Motor neuron (in vitro differentiated cells): ENCODE data around the gene MCU. TPM values are rescaled to one million over a fixed set of nuclear protein-coding genes. Genes with fewer than 3 reads are reported as not detected.

Source experiments
- ATAC-seq, 8 experiments: fragments of 200-7000 bp; cut with Tn5 transposase; replicated peaks in 6 of 8; 2 replicates each; pipeline ENCODE4 v1.8.0; 2021; ENCODE audit warnings: mild to moderate bottlenecking in 8 of 8, moderate library complexity in 8 of 8
- H3K27ac ChIP-seq, 2 donors: fragments of 250-450 bp; sonication (Bioruptor Pico); 2 replicates each; pipeline ENCODE4 v1.9.0; 2021; ENCODE audit warnings: antibody characterized with exemption in 2 of 2, mild to moderate bottlenecking in 2 of 2, moderate library complexity in 1 of 2
- H3K4me1 ChIP-seq, 2 donors: fragments of 250-450 bp; sonication (Bioruptor Pico); replicated peaks in 1 of 2; 2 replicates each; pipeline ENCODE4 v1.6.1; 2021; ENCODE audit warnings: antibody characterized with exemption in 2 of 2, mild to moderate bottlenecking in 2 of 2, moderate library complexity in 1 of 2
- H3K4me3 ChIP-seq, 5 donors: fragments of 250-450 bp; sonication (Bioruptor Pico); 2 replicates each; pipeline ENCODE4 v1.9.0; 2021; ENCODE audit warnings: antibody characterized with exemption in 5 of 5, mild to moderate bottlenecking in 5 of 5, moderate library complexity in 4 of 5
- WGBS, 10 experiments: fragments of 450-650 bp; shearing (Covaris generic); methylation state at CpG; one replicate each; pipeline ENCODE4 v1.0.0; 2022; 5-methylcytosine and 5-hydroxymethylcytosine counted together
- in situ Hi-C, 9 experiments: fragments of 400-800 bp; cut with MboI; loops; one replicate each; pipeline ENCODE4 v1.15.0; 2021; ENCODE audit warnings: low sequenced_read_pairs in 9 of 9, low pct_unique_long_range_greater_than_20kb in 2 of 9; ENCODE audit not compliant: unreplicated experiment in 9 of 9
- total RNA-seq, 8 experiments: library from RNA; unstranded; fragments of 300-600 nt; gene quantifications; 2 replicates each; pipeline versions ENCODE4 v1.2.3 to v1.2.4, GENCODE V29; 2022

MCU gene
- total RNA-seq, 8 experiments from 2014 or later = 10.5 to 26.8 (median 17.6) TPM

GRCh38 chr10:72719941-72720592, 28.1 kb downstream of the MCU start:
- ATAC-seq = peak in 1 of 8 experiments; percentile 28
- in situ Hi-C loops = no loop called here
- Histone ChIP-seq H3K27ac (no peak overlapping the region), H3K4me3 (no peak overlapping the region), H3K4me1 (no peaks in the 10 kb centered on the region)
- WGBS, 10 experiments = 80 to 100% (median 100%) methylated on average over 1 to 2 of the region's 2 CpGs

GRCh38 chr10:72720814-72721660, 29.1 kb downstream of the MCU start:
- in situ Hi-C loops = no loop called here
- ATAC-seq = no peak
- 71 to 98% (median 88%) methylated on average over 2 to 4 of the region's 4 CpGs; no CpG with 5 or more reads in 1 of the 10 experiments for WGBS, 10 experiments
- Histone ChIP-seq H3K27ac (no peak overlapping the region), H3K4me3 (no peak overlapping the region), H3K4me1 (no peaks in the 10 kb centered on the region)

- Histone ChIP-seq H3K27ac (no peak overlapping the region), H3K4me1 (no peaks in the 10 kb centered on the region), H3K4me3 (no peak overlapping the region)
- WGBS, 10 experiments = 13 to 100% (median 80%) methylated on average over 1 to 2 of the region's 2 CpGs; no CpG with 5 or more reads in 1 of the 10 experiments
- ATAC-seq = peak in 1 of 8 experiments; percentile 82
- in situ Hi-C loops = no loop called here
These were observed 35.2 kb downstream of the MCU start for GRCh38 chr10:72727130-72727529.

- in situ Hi-C loops = no loop called here
- 60 to 100% (median 93%) methylated on average over 1 to 2 of the region's 2 CpGs; no CpG with 5 or more reads in 3 of the 10 experiments for WGBS, 10 experiments
- Histone ChIP-seq H3K27ac (no peak overlapping the region), H3K4me1 (no peaks in the 10 kb centered on the region), H3K4me3 (no peak overlapping the region)
- no peak for ATAC-seq
These were observed 36.5 kb downstream of the MCU start for GRCh38 chr10:72728462-72728861.

- H3K4me3 ChIP-seq = no peak overlapping the region
- in situ Hi-C loops = no loop called here
- H3K27ac ChIP-seq = no peak overlapping the region
- WGBS, 10 experiments = 50 to 95% (median 86%) methylated on average over 1 to 3 of the region's 3 CpGs; no CpG with 5 or more reads in 1 of the 10 experiments
- ATAC-seq = no peak
- no peaks in the 10 kb centered on the region for H3K4me1 ChIP-seq
These were observed 37.6 kb downstream of the MCU start for GRCh38 chr10:72729528-72729927.

GRCh38 chr10:72730479-72730878, 38.5 kb downstream of the MCU start:
- in situ Hi-C loops = no loop called here
- ATAC-seq = peak in 3 of 8 experiments; percentile 79 to 96 (median 85)
- 20 to 100% (median 93%) methylated on average over 1 to 5 of the region's 5 CpGs; no CpG with 5 or more reads in 1 of the 10 experiments for WGBS, 10 experiments

GRCh38 chr10:72731916-72732419, 40.0 kb downstream of the MCU start:
- 25 to 100% (median 68%) methylated on average over 1 to 4 of the region's 4 CpGs for whole genome bisulfite sequencing, 10 experiments
- in situ Hi-C loops = no loop called here

More at GRCh38 chr10:72730479-72730878, 38.5 kb downstream of the MCU start:
- Histone ChIP-seq H3K4me1 (no peaks in the 10 kb centered on the region), H3K4me3 (no peak overlapping the region), H3K27ac (no peak overlapping the region)

GRCh38 chr10:72732521-72732920, 40.6 kb downstream of the MCU start:
- Histone ChIP-seq H3K4me1 (peaks cover 6 to 10% of the 10 kb centered on the region in 2 donors), H3K4me3 (no peak overlapping the region), H3K27ac (no peak overlapping the region)
- in situ Hi-C loops = no loop called here
- ATAC-seq = no peak
- 43 to 100% (median 88%) methylated on average over 1 to 2 of the region's 2 CpGs; no CpG with 5 or more reads in 1 of the 10 experiments for WGBS, 10 experiments

More at GRCh38 chr10:72731916-72732419, 40.0 kb downstream of the MCU start:
- H3K27ac ChIP-seq = no peak overlapping the region
- ATAC-seq = no peak
- H3K4me3 ChIP-seq = no peak overlapping the region
- H3K4me1 ChIP-seq = peaks cover 6 to 10% of the 10 kb centered on the region in 2 donors

GRCh38 chr10:72733989-72734388, 42.0 kb downstream of the MCU start:
- ATAC-seq = no peak
- in situ Hi-C loops = no loop called here
- WGBS, 10 experiments = 67 to 100% (median 100%) methylated on average over 1 of the region's 1 CpG; no CpG with 5 or more reads in 2 of the 10 experiments

GRCh38 chr10:72735288-72735936, 43.5 kb downstream of the MCU start:
- ATAC-seq = no peak

More at GRCh38 chr10:72733989-72734388, 42.0 kb downstream of the MCU start:
- no peak overlapping the region for H3K27ac ChIP-seq
- H3K4me1 ChIP-seq = peaks cover 6 to 15% of the 10 kb centered on the region in 2 donors
- H3K4me3 ChIP-seq = no peak overlapping the region

GRCh38 chr10:72736176-72736827, 44.4 kb downstream of the MCU start:
- peak in 4 of 8 experiments; percentile 61 to 99 (median 95) for ATAC-seq
- peaks cover 6 to 15% of the 10 kb centered on the region in 2 donors for H3K4me1 ChIP-seq
- no peak overlapping the region for H3K27ac ChIP-seq
- WGBS, 10 experiments = 18 to 100% (median 68%) methylated on average over 1 of the region's 1 CpG; no CpG with 5 or more reads in 4 of the 10 experiments
- no peak overlapping the region for H3K4me3 ChIP-seq
- in situ Hi-C loops = no loop called here

More at GRCh38 chr10:72735288-72735936, 43.5 kb downstream of the MCU start:
- H3K4me1 ChIP-seq = peaks cover 6 to 15% of the 10 kb centered on the region in 2 donors
- H3K4me3 ChIP-seq = no peak overlapping the region
- H3K27ac ChIP-seq = no peak overlapping the region
- in situ Hi-C loops = no loop called here
- WGBS, 10 experiments = 63 to 100% (median 100%) methylated on average over 1 of the region's 1 CpG; no CpG with 5 or more reads in 2 of the 10 experiments

GRCh38 chr10:72736828-72737220, 44.9 kb downstream of the MCU start:
- no peak overlapping the region for H3K4me3 ChIP-seq
- no peak overlapping the region for H3K27ac ChIP-seq
- 74 to 100% (median 92%) methylated on average over 1 to 4 of the region's 4 CpGs for WGBS, 10 experiments
- in situ Hi-C loops = no loop called here
- peak in 1 of 8 experiments; percentile 20 for ATAC-seq
- H3K4me1 ChIP-seq = peaks cover 6 to 15% of the 10 kb centered on the region in 2 donors
